ENCODE results near the gene OR6C2.
"Not testable (repeated sequence)": the region's sequence is repeated elsewhere in the genome, so short reads cannot be mapped to it uniquely, and the experiment has no call there.

DNA sequence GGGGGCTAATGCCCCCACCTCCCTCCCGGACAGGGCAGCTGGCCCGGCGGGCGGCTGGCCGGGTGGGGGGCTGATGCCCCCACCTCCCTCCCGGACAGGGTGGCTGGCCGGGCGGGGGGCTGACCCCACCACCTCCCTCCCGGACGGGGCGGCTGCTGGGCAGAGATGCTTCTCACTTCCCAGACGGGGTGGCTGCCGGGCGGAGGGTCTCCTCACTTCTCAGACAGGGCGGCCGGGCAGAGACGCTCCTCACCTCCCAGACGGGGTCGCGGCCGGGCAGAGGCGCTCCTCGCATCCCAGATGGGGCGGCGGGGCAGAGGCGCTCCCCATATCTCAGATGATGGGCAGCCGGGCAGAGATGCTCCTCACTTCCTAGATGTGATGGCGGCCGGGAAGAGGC lies 35.3 kb downstream of the OR6C2 start:
- TF ChIP-seq REST (tag by site-specific recombination; IDR thresholded peaks at IDR 0.05); ZNF830 (tag by site-specific recombination; IDR thresholded peaks at IDR 0.05; ENCODE audit: low read depth): not testable (repeated sequence)

Data from HEK293 (cell line).